ENCODE measurements around the gene IPP. TPM values are rescaled to one million over a fixed set of nuclear protein-coding genes. Genes with fewer than 3 reads are reported as not detected.

The IPP gene
- total and polyA plus RNA-seq, 2 of the 8 experiments (the other 6 are each of a cell fraction or from before 2014, with no cell fraction given), result 1.4 to 5.6 TPM

DNA sequence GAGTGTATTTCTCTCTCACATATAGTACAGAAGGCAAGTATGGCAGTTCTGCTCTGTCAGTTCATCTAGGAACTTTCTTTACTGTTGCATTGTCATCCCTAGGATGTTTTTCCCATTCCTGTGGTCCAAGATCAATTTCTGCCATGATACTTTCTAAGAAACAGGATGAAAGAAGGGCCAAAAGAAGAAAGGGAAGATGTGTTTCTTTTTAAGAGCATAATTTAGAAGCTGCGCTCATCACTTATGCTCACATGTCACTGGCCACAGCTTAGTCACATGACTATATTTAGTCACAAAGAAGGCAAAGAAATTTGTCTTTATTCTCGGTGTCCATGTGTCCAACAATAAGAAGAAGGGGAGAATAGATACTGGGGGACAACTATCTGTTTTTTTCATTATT, 45.9 kb upstream of the IPP start (continued):
- TF ChIP-seq HDAC2 (IDR thresholded peaks at IDR 0.05; ENCODE audit: borderline replicate concordance in 1 of 2, low read depth in 2 of 2, low read length in 2 of 2), result no peak
- no peak for TF ChIP-seq YY1 (IDR thresholded peaks at IDR 0.05; ENCODE audit: low read depth, low read length)
- TF ChIP-seq SP4 (IDR thresholded peaks at IDR 0.05; ENCODE audit: low read length), result no peak
